ENCODE measurements around the gene AP4B1.
"Not testable (repeated sequence)": the region's sequence is repeated elsewhere in the genome, so short reads cannot be mapped to it uniquely, and the experiment has no call there.

AP4B1 gene

DNA sequence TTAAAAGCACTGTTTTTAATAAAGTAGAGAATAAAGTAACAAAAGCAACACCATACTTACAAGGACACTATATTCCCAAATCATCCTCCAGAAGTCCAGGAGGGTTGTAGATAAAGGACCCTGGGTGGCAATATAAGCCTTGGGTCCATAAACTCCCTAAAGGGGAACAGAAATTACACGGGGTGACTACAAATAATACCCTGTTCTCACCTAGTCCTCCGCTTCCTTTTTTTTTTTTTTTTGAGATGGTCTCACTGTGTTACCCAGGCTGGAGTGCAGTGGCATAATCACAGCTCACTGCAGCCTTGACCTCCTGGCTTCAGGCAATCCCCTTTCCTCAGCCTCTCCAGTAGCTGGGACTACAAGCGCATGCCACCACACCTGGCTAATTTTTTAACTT lies 46.2 kb downstream of the AP4B1 start:
- no peak for DNase-seq (ENCODE audit: low read depth)

DNA sequence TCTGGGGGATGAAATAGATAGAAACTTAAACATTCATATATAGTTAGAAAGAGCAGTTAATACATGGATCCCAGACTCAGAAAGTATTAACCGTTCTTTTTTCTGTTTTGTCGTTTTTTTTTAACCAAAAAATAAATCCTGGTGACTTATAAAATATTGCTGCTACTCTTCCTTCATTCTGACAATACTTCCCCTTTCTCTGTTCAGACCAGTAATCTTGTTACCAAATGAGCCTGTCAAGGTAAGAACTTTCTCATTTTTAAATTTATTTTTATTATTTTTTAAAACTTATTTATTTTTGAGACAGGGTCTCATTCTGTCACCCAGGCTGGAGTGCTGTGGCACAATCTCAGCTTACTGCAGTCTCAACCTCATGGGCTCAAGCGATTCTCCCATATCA lies 46.8 kb downstream of the AP4B1 start:
- DNase-seq (ENCODE audit: low read depth) = no peak

DNA sequence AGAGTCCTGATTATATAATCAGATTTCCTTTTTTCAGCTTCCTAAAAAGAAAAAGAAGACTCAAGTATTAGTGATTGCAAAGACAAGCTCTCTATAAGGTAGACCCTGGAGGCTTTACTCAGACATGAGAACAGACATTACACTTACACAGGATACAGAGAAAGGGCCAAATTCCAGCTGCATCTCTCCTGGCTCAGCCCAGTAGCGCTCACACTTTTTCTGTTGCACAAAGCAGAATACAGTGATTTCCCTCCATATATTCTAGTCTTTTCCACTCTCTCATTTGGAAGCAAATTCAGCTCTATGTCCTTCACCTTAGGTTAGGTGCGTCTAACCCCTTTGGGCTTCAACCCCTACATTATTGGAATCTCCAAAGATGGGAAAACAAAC lies 48.2 kb downstream of the AP4B1 start:
- no peak for DNase-seq (ENCODE audit: low read depth)

DNA sequence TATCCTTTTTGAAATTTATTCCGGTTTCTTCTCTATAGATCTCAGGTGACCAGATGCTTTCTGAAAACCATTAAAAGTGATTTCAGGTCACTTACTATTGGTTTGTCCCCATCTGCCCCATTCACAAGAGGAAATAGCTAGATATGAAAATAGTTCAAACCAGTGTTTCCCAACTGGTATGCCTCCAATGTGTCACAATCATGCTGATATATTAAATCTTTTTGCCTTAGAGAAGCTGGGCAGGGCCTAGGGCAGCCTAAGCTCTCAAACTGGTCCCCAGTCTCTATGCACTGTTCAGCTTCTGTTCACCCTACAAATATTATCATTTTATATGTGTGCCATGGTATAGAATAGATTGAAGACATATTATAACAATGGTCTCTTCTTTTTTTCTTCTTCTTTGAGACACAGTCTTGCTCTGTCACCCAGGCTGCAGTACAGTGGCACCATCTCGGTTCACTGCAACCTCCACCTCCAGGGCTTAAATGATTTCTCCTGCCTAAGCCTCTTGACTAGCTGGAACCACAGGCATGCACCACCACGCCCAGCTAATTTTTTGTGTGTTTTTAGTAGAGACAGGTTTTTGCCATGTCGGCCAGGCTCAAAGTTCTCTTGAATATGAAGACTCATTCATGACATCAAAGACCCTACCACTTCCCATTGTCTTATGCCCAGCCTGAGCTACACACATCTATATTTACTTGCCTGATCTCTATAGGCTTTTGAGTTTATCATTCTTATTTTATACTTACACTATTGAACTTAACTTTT lies 48.8 kb downstream of the AP4B1 start:
- no peak for DNase-seq (ENCODE audit: low read depth)

DNA sequence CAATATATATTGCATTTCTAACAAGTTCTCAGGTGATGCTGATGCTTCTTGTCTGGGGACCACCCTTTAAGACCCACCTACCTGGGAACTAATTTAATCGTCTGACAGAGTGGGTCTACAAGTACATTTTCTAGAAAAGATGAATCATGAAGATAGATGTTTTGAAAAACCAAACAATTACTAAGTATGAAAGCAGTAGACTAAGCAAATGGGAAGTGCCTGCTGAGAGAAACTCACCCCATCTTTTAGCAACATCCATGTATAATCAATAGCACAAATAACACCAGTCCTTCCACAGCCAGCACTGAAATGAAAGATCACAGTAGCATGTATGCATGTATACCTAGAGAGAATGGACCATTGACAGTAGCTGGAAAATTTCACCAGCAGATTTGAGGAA lies 50.4 kb downstream of the AP4B1 start:
- no peak for DNase-seq (ENCODE audit: low read depth)

DNA sequence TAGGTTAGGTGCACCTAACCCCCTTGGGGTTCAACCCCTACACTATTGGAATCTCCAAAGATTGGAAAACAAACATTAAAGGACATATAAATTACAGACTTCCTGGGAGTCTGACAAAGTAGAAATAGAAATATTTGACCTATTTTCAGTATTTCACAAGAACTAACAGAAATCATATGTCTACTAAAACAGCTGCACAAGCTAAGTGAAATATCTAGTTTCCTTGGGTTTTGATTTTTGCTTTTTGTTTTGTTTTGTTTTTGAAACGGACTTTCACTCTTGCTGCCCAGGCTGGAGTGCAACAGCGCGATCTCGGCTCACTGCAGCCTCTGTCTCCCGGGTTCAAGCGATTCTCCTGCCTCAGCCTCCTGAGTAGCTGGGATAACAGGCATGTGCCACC lies 51.9 kb downstream of the AP4B1 start:
- DNase-seq (ENCODE audit: low read depth) = not testable (repeated sequence)

DNA sequence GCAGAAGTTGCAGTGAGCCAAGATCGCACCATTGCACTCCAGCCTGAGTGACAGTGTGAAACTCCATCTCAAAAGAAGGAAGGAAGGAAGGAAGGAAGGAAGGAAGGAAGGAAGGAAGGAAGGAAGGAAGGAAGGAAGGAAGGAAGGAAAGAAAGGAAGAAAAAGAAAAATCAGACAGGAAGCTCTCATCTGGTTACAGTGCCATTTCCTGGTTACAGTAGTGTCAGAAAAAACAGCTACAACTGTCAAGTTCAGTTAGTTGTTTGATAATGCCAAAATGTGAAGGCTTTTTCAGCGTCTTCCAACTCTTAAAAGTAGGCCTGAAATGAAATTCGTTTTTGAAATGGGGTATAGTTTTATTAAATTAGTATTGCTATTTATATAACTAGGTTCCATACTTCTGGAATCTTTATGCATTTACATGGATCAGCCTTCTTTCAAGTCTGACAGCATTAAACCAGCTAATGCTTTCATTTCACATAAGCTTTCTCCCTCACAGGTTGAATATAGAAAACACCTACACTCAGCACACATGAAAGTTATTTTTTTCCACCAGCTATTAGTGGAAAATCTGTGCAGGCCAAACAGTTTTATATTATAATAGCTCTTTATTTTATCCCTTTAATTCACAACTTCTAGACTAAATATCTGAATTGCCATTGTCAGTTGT lies 54.3 kb downstream of the AP4B1 start:
- DNase-seq (ENCODE audit: low read depth) = no peak

DNA sequence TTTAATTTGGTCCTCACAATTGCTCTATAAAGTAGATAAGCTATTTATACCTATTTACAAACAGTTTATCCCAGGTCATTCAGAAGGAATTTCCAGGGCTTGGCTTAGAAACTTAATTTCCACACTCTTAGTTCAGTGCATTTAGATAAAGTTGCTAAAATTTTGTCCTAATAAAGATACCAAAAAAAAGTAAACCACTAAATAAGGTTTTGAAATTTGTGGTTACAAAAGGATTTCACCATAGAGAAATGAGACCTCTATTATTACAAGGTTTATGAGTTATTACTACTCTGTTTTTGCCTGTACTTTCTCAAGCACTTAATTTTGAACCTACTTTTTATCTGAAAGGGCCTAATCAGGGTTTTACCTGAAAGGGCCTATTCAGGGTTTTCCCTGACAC lies 55.5 kb downstream of the AP4B1 start:
- no peak for DNase-seq (ENCODE audit: low read depth)

DNA sequence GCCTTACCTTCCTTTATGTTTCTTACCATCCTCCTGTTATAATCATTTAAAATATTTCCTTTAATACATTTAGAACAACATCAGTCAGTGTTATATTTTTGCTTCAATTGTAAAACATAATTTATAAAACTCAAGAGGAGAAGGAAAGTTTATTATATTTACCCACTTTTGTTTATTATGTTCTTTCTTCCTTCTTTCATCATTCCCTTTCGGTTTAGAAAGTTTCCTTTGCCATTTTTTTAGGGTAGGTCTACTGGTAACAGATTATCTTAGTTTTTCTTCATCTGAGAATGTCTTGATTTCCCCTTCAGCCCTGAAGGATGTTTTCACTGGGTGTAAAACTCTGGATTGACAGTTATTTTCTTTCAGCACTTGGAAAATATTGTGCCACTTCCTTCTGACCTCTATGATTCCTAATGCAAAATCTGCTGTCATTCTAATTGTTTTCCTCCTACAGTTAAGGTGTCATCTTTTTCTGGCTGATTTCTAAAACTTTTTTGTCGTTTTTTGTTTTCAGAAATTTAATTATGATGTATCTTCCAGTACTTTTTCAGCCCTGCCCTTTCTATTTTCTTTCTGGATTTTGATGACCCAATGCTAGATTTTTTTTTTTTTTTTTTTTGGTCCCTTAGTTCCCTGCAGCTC lies 58.1 kb downstream of the AP4B1 start:
- DNase-seq (ENCODE audit: low read depth) = no peak
